Measurements from ENCODE around the gene PFKP.

GRCh38 chr10:3159152-3159551, 91.8 kb downstream of the PFKP start:
- TF ChIP-seq POLR2A (IDR thresholded peaks at IDR 0.05) (no peak), CTCF (IDR thresholded peaks at IDR 0.05) (no peak)
